ENCODE data around the gene TOR1AIP2. TPM values are rescaled to one million over a fixed set of nuclear protein-coding genes. Genes with fewer than 3 reads are reported as not detected.

Gene TOR1AIP2
- total and polyA plus RNA-seq, 10 of the 15 experiments (the other 5 are each of a cell fraction or from before 2014, with no cell fraction given): 5.3 to 38.9 (median 15.4) TPM

DNA sequence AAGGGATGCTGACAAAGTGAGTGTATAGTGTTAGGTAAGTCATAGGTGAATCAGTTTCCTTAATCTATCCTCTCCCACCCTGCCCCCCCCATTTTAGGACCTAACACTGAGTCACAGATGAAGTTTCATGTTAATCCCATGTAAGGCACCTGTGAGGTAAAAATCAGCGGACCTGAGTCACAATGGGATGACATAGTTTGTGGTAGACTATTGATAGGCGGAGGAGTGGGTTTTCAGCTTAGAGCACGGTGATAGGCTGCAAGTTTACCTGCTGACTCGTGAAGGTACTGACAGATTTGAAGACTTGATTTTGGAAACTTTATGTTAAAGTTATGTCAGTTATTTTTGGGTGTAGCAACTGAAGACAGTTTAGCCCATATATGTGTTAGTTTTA is 6.1 kb upstream of the TOR1AIP2 start (continued):
- TF ChIP-seq, protein P1, sequence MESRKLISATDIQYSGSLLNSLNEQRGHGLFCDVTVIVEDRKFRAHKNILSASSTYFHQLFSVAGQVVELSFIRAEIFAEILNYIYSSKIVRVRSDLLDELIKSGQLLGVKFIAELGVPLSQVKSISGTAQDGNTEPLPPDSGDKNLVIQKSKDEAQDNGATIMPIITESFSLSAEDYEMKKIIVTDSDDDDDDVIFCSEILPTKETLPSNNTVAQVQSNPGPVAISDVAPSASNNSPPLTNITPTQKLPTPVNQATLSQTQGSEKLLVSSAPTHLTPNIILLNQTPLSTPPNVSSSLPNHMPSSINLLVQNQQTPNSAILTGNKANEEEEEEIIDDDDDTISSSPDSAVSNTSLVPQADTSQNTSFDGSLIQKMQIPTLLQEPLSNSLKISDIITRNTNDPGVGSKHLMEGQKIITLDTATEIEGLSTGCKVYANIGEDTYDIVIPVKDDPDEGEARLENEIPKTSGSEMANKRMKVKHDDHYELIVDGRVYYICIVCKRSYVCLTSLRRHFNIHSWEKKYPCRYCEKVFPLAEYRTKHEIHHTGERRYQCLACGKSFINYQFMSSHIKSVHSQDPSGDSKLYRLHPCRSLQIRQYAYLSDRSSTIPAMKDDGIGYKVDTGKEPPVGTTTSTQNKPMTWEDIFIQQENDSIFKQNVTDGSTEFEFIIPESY (IDR thresholded peaks at IDR 0.05): no peak
- peak; percentile 56; the same call in 1 of the 3 replicates for TF ChIP-seq POU2F2 (IDR thresholded peaks at IDR 0.05; ENCODE audit: borderline replicate concordance, low read depth, low read length)
- no peak for TF ChIP-seq NRF1 (conservative IDR thresholded peaks at IDR 0.05; ENCODE audit: low read depth, low read length)
- TF ChIP-seq, protein P2, sequence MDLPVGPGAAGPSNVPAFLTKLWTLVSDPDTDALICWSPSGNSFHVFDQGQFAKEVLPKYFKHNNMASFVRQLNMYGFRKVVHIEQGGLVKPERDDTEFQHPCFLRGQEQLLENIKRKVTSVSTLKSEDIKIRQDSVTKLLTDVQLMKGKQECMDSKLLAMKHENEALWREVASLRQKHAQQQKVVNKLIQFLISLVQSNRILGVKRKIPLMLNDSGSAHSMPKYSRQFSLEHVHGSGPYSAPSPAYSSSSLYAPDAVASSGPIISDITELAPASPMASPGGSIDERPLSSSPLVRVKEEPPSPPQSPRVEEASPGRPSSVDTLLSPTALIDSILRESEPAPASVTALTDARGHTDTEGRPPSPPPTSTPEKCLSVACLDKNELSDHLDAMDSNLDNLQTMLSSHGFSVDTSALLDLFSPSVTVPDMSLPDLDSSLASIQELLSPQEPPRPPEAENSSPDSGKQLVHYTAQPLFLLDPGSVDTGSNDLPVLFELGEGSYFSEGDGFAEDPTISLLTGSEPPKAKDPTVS (IDR thresholded peaks at IDR 0.05; ENCODE audit: low read depth, low read length): no peak
- TF ChIP-seq KDM1A (IDR thresholded peaks at IDR 0.05; ENCODE audit: borderline replicate concordance): no peak
- TF ChIP-seq RAD51 (IDR thresholded peaks at IDR 0.05): peak; percentile 57; the same call in 1 of the 2 replicates
- no peak for TF ChIP-seq BCL3 (IDR thresholded peaks at IDR 0.05; ENCODE audit: borderline replicate concordance, insufficient read depth, low read depth, low read length, poor library complexity, severe bottlenecking)
- peak; percentile 63 for TF ChIP-seq ATF7 (IDR thresholded peaks at IDR 0.05; ENCODE audit: low read depth)
- no peak for TF ChIP-seq SUZ12 (IDR thresholded peaks at IDR 0.05; ENCODE audit: unreplicated experiment)
- TF ChIP-seq FOS (IDR thresholded peaks at IDR 0.05; ENCODE audit: borderline replicate concordance, extremely low read depth, insufficient read length): no peak
- TF ChIP-seq JUND (IDR thresholded peaks at IDR 0.05; ENCODE audit: low read depth, low read length): no peak
- no peak for TF ChIP-seq CBX3 (IDR thresholded peaks at IDR 0.05; ENCODE audit: borderline replicate concordance, low read depth)
- peak; percentile 81 for TF ChIP-seq RUNX3 (IDR thresholded peaks at IDR 0.05; ENCODE audit: low read length)
- TF ChIP-seq, protein P3, sequence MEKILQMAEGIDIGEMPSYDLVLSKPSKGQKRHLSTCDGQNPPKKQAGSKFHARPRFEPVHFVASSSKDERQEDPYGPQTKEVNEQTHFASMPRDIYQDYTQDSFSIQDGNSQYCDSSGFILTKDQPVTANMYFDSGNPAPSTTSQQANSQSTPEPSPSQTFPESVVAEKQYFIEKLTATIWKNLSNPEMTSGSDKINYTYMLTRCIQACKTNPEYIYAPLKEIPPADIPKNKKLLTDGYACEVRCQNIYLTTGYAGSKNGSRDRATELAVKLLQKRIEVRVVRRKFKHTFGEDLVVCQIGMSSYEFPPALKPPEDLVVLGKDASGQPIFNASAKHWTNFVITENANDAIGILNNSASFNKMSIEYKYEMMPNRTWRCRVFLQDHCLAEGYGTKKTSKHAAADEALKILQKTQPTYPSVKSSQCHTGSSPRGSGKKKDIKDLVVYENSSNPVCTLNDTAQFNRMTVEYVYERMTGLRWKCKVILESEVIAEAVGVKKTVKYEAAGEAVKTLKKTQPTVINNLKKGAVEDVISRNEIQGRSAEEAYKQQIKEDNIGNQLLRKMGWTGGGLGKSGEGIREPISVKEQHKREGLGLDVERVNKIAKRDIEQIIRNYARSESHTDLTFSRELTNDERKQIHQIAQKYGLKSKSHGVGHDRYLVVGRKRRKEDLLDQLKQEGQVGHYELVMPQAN (conservative IDR thresholded peaks at IDR 0.05): no peak
- no peak for TF ChIP-seq GATAD2B (conservative IDR thresholded peaks at IDR 0.05; ENCODE audit: low read depth)
- TF ChIP-seq CREB1 (IDR thresholded peaks at IDR 0.05; ENCODE audit: low read depth): peak; percentile 97
- no peak for TF ChIP-seq SIN3A (IDR thresholded peaks at IDR 0.05; ENCODE audit: low read depth, low read length)
- no peak for TF ChIP-seq CHD1 (IDR thresholded peaks at IDR 0.05; ENCODE audit: low read depth, low read length)
- TF ChIP-seq POLR2AphosphoS5 (IDR thresholded peaks at IDR 0.05; ENCODE audit: low read length): 0 out of 2 replicates have a peak, but pooled peaks have one; percentile 32
- no peak for TF ChIP-seq SMC3 (IDR thresholded peaks at IDR 0.05; ENCODE audit: borderline replicate concordance, low read length)
- TF ChIP-seq ZBTB40 (IDR thresholded peaks at IDR 0.05; ENCODE audit: borderline replicate concordance): peak; percentile 48; the same call in 1 of the 2 replicates
